HG03139 (cell line): Measurements from ENCODE around the gene TTLL5.

Source experiments
- ATAC-seq: cut with Tn5 transposase; IDR thresholded peaks from one replicate; pipeline ENCODE4 v1.9.1; 2021; ENCODE audit not compliant: unreplicated experiment

Gene TTLL5

GRCh38 chr14:75952489-75952888 is 291.4 kb downstream of the TTLL5 start:
- no peak for ATAC-seq

GRCh38 chr14:75959031-75959430 is 298.0 kb downstream of the TTLL5 start:
- ATAC-seq = no peak

- peak; percentile 70 for ATAC-seq
Measured at GRCh38 chr14:75960231-75960630, 299.2 kb downstream of the TTLL5 start.

GRCh38 chr14:75961662-75962061 is 300.6 kb downstream of the TTLL5 start:
- ATAC-seq = no peak

- no peak for ATAC-seq
Measured at GRCh38 chr14:75967866-75968265, 306.8 kb downstream of the TTLL5 start.

GRCh38 chr14:75968456-75968855 is 307.4 kb downstream of the TTLL5 start:
- no peak for ATAC-seq

- no peak for ATAC-seq
Measured at GRCh38 chr14:75969126-75969525, 308.1 kb downstream of the TTLL5 start.

- no peak for ATAC-seq
Measured at GRCh38 chr14:75969891-75970290, 308.8 kb downstream of the TTLL5 start.

GRCh38 chr14:75970989-75971388 is 309.9 kb downstream of the TTLL5 start:
- ATAC-seq = no peak

GRCh38 chr14:75971509-75971908 is 310.5 kb downstream of the TTLL5 start:
- ATAC-seq = no peak

GRCh38 chr14:75972801-75973421 is 311.9 kb downstream of the TTLL5 start:
- no peak for ATAC-seq

GRCh38 chr14:75976826-75977581 is 316.0 kb downstream of the TTLL5 start:
- no peak for ATAC-seq

- ATAC-seq = no peak
Measured at GRCh38 chr14:75977582-75977943, 316.5 kb downstream of the TTLL5 start.

- ATAC-seq = no peak
Measured at GRCh38 chr14:75978249-75978731, 317.2 kb downstream of the TTLL5 start.

GRCh38 chr14:75979071-75979571 is 318.1 kb downstream of the TTLL5 start:
- ATAC-seq = no peak

GRCh38 chr14:75979648-75980565 is 318.9 kb downstream of the TTLL5 start:
- no peak for ATAC-seq

- no peak for ATAC-seq
Measured at GRCh38 chr14:75980856-75981255, 319.8 kb downstream of the TTLL5 start.

GRCh38 chr14:75981426-75982265 is 320.6 kb downstream of the TTLL5 start, which contains the start of gene TGFB3:
Gene TGFB3, minus strand, starts transcription at chr14:75981995. Its CDS starts 1,102 bp downstream, at chr14:75980893.
- ATAC-seq = no peak

- ATAC-seq = peak; percentile 45
Measured at GRCh38 chr14:75982266-75983018, 321.4 kb downstream of the TTLL5 start.

GRCh38 chr14:75983019-75983358 is 321.9 kb downstream of the TTLL5 start:
- no peak for ATAC-seq
